Ascending aorta (tissue), 2 donors: ENCODE data around the gene CFAP73. TPM values are rescaled to one million over a fixed set of nuclear protein-coding genes. Genes with fewer than 3 reads are reported as not detected.

ENCODE experiments used
- DNase-seq, 2 donors: peaks; one replicate each; pipeline ENCODE4 v3.0.0-alpha.2; 2019; ENCODE audit warnings: low spot score in 2 of 2
- H3K27ac ChIP-seq, 2 donors: fragments of 200-600 bp; sonication (generic); one replicate each; pipeline ENCODE4 v1.5.1; 2016 to 2017; ENCODE audit warnings: mild to moderate bottlenecking in 1 of 2
- H3K27me3 ChIP-seq: fragments of 200-600 bp; sonication (generic); one replicate; pipeline ENCODE4 v1.5.1; 2017
- H3K36me3 ChIP-seq, 2 donors: fragments of 200-600 bp; sonication (generic); one replicate each; pipeline ENCODE4 v1.5.1; 2016
- H3K4me1 ChIP-seq, 2 donors: fragments of 200-600 bp; sonication (generic); one replicate each; pipeline ENCODE4 v1.5.1; 2016 to 2017; ENCODE audit warnings: mild to moderate bottlenecking in 1 of 2
- H3K4me3 ChIP-seq, 2 donors: fragments of 200-600 bp; sonication (generic); one replicate each; pipeline ENCODE4 v1.5.1; 2016 to 2017; ENCODE audit warnings: mild to moderate bottlenecking in 1 of 2
- H3K9me3 ChIP-seq, 2 donors: fragments of 200-600 bp; sonication (generic); one replicate each; pipeline ENCODE4 v1.5.1; 2016
- intact Hi-C: fragments of 100-400 bp; cut with DNase I; formaldehyde crosslinking; loops from one replicate; pipeline ENCODE4 v1.15.1; 2023
- total RNA-seq: library from RNA; depleted of rRNA; stranded (reverse); fragments of >200 nt; gene quantifications from one replicate; pipeline ENCODE4 v1.1.0, GENCODE V29; 2016
- TF ChIP-seq, protein P1 (sequence below), 3 experiments: fragments of 200-600 bp in 2 of 3; fragments of 450-650 bp in 1 of 3; sonication (generic) in 2 of 3; IDR thresholded peaks; one replicate each; pipeline ENCODE4 v1.5.1; 2016 to 2019; ENCODE audit warnings: antibody characterized with exemption in 3 of 3, mild to moderate bottlenecking in 1 of 3, moderate library complexity in 1 of 3

Gene CFAP73
- total RNA-seq, 1 donor from 2014 or later: not detected

DNA sequence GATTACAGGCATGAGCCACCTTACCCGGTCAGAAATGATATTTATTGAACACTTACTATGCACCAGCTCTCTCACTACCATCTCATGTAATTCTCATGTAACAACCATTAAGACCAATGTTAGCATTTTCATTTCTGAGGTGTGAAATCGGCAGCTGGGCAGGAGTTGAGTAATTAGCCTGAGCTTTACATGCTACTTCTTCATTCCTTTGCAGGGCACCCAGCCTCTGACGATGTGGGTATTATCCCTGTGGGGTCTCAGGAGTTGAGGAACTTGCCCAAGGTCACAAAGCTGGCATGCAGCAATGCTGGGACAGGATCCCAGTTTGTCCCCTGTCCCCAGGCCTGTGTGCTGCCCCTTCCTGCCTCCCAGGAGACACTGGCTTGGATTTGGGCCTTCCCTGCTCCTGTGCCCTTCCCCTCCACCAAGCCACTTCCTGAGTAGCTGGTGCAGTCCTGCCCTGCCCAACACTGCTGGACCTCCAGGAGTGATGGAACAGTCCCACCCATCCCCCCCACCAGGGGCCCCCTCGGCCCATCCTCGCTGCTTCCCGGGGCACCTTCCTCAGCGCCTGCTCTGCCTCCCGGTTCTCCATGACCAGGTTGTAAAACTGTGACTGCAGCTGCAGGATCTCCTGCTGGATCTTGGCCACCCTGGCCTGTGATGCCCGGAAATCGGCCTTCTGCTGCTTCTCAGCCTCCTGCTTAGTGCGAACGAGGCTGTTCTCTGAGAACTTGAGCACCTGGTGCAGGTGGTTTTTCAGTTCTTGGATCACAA, 50.7 kb downstream of the CFAP73 start:
- DNase-seq: no peak
- Histone ChIP-seq H3K36me3 (no peaks in the 10 kb centered on the region), H3K27me3 (no peaks in the 10 kb centered on the region), H3K4me3 (no peak overlapping the region), H3K9me3 (no peaks in the 10 kb centered on the region), H3K27ac (no peak overlapping the region), H3K4me1 (peaks cover 0 to 5% of the 10 kb centered on the region in 2 donors)
- TF ChIP-seq, protein P1, sequence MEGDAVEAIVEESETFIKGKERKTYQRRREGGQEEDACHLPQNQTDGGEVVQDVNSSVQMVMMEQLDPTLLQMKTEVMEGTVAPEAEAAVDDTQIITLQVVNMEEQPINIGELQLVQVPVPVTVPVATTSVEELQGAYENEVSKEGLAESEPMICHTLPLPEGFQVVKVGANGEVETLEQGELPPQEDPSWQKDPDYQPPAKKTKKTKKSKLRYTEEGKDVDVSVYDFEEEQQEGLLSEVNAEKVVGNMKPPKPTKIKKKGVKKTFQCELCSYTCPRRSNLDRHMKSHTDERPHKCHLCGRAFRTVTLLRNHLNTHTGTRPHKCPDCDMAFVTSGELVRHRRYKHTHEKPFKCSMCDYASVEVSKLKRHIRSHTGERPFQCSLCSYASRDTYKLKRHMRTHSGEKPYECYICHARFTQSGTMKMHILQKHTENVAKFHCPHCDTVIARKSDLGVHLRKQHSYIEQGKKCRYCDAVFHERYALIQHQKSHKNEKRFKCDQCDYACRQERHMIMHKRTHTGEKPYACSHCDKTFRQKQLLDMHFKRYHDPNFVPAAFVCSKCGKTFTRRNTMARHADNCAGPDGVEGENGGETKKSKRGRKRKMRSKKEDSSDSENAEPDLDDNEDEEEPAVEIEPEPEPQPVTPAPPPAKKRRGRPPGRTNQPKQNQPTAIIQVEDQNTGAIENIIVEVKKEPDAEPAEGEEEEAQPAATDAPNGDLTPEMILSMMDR (IDR thresholded peaks at IDR 0.05): no peak
- intact Hi-C loops: no loop called here

GRCh38 chr12:113201187-113202177, 52.0 kb downstream of the CFAP73 start:
- Histone ChIP-seq H3K36me3 (no peaks in the 10 kb centered on the region), H3K4me3 (no peak overlapping the region), H3K27me3 (no peaks in the 10 kb centered on the region), H3K27ac (no peak overlapping the region), H3K9me3 (peaks cover 0 to 5% of the 10 kb centered on the region in 2 donors), H3K4me1 (peaks cover 0 to 4% of the 10 kb centered on the region in 2 donors)
- no peak for DNase-seq
- TF ChIP-seq, protein P1 (IDR thresholded peaks at IDR 0.05): no peak
- intact Hi-C loops: no loop called here

- Histone ChIP-seq H3K27me3 (no peaks in the 10 kb centered on the region), H3K4me1 (no peaks in the 10 kb centered on the region), H3K4me3 (no peak overlapping the region), H3K27ac (no peak overlapping the region), H3K36me3 (no peaks in the 10 kb centered on the region), H3K9me3 (peaks cover 0 to 11% of the 10 kb centered on the region in 2 donors)
- no peak for DNase-seq
- intact Hi-C loops: no loop called here
- TF ChIP-seq, protein P1 (IDR thresholded peaks at IDR 0.05): no peak
Measured at GRCh38 chr12:113202300-113203075, 53.0 kb downstream of the CFAP73 start.

DNA sequence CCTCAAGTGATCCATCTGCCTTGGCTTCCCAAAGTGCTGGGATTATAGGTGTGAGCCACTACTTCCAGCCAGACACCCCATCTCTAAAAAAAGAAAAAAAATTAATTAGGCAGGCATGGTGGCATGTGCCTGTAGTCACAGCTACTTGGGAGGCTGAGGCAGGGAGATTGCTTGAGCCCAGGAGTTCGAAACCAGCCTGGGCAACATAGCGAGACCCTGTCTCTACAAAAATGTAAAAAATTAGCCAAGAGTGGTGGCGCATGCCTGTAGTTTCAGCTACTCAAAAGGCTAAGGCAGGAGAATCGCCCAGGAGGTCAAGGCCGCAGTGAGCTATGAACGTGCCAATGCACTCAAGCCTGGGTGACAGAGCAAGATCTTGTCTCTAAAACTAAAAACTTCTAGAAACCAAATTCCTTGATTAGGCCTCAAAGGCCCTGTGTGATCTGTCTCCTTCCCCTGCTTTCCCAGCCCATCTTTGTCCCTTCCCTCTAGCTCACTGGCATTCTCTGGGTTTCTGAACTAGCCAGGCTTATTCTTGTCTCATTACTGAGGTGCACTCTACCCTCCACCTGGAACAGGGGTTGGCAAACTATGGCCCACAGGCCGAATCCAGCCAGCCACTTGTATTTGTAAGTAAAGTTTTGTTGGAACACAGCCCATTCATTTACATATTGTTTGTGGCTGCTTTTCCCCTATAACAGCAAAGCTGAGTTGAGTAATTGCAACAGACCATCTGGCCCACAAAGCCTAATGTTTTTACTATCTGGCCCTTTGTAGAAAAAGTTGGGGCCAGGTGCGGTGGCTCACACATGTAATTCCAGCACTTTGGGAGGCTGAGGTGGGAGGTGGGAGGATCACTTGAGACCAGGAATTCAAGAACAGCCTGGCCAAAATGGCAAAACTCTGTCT, 54.6 kb downstream of the CFAP73 start:
- Histone ChIP-seq H3K27ac (no peak overlapping the region), H3K36me3 (no peaks in the 10 kb centered on the region), H3K27me3 (no peaks in the 10 kb centered on the region), H3K9me3 (peaks cover 0 to 11% of the 10 kb centered on the region in 2 donors), H3K4me3 (no peak overlapping the region), H3K4me1 (peaks cover 0 to 3% of the 10 kb centered on the region in 2 donors)
- intact Hi-C loops: no loop called here
- TF ChIP-seq, protein P1 (IDR thresholded peaks at IDR 0.05): no peak
- no peak for DNase-seq
